Medulla oblongata (tissue), 1 donor: ENCODE results near the gene TM7SF3.
A peak's percentile ranks its signal among the peaks of the same experiment; 100 is the strongest.
"Not testable (repeated sequence)": the region's sequence is repeated elsewhere in the genome, so short reads cannot be mapped to it uniquely, and the experiment has no call there.

Experiments
- DNase-seq: peaks from one replicate; pipeline ENCODE4 v3.0.0-alpha.2; 2015; ENCODE audit errors: extremely low spot score

The TM7SF3 gene

DNA sequence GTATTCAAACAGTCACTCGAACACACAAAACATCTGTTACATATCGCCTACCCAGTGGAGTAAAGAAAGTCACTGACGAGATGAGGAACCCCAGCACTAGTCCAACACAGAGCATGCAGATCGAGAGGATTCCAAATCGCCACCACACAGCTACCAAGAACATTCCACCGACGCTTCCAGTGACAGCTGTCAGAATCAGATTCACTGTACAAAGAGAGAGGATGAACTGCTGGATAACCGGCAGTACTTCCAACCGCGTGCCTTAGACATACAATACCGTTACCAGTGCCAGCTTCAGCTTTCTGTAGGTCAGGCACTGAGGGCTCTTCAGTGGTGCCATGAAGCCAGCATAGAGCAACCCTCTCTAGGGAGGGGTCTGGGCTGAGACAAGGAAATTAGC, 34.5 kb downstream of the TM7SF3 start:
- no peak for DNase-seq

GRCh38 chr12:26978801-26979200, 35.4 kb downstream of the TM7SF3 start:
- peak; percentile 50 for DNase-seq

- peak; percentile 69 for DNase-seq
Observed at GRCh38 chr12:26976687-26977086, 37.5 kb downstream of the TM7SF3 start.

GRCh38 chr12:26971963-26972362, 42.2 kb downstream of the TM7SF3 start:
- DNase-seq: no peak

DNA sequence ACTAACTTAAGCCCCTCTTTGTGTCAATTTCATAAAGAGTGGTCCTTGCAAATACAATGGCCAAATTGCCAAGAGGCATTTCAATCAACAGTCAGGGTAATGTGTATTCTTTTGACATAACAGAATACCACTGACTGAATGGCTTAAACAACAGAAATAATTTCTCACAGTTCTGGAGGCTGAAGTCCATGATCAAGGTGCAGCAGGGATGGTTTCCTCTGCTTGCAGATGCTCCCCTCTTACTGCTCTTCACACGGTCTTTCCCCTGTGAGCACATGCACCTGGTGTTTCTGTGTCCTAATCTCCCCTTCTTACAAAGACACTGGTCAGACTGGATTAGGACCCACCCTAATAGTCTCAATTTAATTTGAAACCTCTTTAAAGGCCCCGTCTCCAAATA, 44.0 kb downstream of the TM7SF3 start:
- no peak for DNase-seq

GRCh38 chr12:26966842-26967241, 47.3 kb downstream of the TM7SF3 start:
- no peak for DNase-seq

DNA sequence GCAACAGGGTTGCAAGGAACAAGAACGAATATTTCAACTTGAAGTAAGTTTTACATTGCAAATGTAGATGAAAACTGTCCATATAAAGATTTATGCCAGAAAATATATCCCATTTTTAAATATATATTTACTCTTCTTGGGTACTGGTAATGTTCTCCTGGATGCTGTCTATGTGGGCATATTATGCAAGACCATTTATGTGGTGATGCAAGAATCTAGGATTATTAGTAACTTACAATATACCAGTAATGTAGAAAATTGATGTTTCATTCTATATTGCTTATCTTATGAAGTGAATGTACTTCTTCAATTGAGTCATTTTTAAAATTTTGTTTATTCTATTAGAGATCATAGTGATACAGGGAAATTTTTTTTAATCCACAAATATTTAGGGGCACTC, 50.8 kb downstream of the TM7SF3 start:
- DNase-seq: no peak

DNA sequence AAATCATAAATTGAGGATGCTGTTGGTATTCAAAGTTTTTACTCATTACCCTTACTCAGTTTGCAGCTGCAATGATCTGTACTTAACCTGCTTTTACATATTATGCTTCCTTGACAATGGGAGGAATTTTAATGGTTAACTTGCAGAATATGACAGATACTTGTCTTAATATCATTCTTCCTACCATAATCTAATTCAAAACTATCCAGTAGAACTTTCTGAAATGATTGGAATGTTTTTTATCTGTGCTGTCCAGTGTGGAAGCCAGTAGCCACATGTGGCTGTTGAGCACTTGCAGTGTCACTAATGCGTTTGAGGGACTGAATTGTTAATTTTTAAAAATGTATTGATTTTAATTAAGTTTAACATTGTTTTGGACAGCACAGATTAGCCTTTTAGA, 52.4 kb downstream of the TM7SF3 start:
- no peak for DNase-seq

- DNase-seq: not testable (repeated sequence)
Observed at GRCh38 chr12:26961391-26961790, 52.8 kb downstream of the TM7SF3 start.

DNA sequence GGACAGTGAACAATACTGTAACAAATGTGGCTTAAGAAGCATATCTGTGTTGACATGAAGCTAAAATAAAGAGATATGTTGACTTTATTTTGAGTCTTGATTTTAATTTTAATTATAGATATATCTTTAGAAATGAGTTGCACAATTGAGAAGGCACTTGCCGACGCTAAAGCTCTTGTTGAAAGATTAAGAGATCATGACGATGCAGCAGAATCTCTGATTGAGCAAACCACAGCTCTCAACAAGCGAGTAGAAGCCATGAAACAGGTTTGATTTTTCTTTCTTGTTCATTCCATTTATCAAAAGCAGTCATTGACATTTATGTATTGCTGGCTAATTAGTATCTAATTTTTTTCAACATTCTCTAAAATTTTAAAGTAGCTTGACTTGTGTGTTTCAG, 60.2 kb downstream of the TM7SF3 start:
- DNase-seq: no peak

DNA sequence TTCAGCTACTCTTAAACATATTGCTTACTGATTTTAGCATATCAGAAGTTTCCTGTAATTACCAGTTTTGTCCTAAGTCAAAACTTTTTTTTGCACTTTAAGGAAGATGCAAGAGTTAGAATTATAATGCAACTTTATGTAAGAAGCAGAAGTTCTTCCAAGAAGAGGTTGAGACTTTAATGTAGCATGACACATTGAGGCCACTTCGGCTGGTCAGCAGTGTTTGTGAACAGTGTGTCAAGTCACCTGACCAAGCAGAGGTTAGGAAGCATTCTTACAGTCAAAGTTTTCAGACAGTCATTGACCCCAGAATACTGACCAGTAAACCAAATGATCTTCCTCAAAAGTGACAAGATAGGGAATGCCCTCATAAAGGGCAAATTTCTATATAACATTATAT, 60.7 kb downstream of the TM7SF3 start:
- peak; percentile 65 for DNase-seq

DNA sequence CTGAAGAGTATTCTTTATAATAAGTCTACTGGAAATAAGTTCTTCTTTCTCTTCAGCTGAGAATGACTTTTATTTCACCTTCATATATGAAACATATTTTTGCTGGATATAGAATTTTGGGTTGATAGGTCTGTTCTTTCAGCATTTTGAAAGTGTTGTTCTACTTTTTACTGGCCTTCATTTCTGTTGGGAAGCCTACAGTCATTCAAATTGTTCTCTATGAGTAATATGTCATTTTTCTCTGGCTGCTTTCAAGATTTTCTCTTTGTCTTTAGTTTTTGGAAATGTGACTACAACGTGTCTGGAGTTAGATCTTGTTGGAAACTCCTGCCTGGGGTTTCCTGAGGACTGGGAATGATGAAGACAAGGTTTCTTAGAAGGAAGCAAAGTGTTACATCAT, 65.9 kb downstream of the TM7SF3 start:
- no peak for DNase-seq

GRCh38 chr12:26941215-26941594, 73.0 kb downstream of the TM7SF3 start:
- no peak for DNase-seq

GRCh38 chr12:26940516-26941214, 73.5 kb downstream of the TM7SF3 start:
- DNase-seq: no peak

- no peak for DNase-seq
Observed at GRCh38 chr12:26939953-26940352, 74.2 kb downstream of the TM7SF3 start.

GRCh38 chr12:26939192-26939832, 74.9 kb downstream of the TM7SF3 start:
- peak; percentile 29 for DNase-seq

- peak; percentile 36 for DNase-seq
Observed at GRCh38 chr12:26938701-26939062, 75.5 kb downstream of the TM7SF3 start.

- DNase-seq: peak; percentile 100
Observed at GRCh38 chr12:26937863-26938700, 76.1 kb downstream of the TM7SF3 start, which contains the start of the genes FGFR1OP2 and INTS13. TSS of gene FGFR1OP2 (plus strand) at chr12:26938470. CDS start at chr12:26954159, 15,689 bp downstream. TSS of gene INTS13 (minus strand) at chr12:26937981. CDS start at chr12:26936803, 1,178 bp downstream.

GRCh38 chr12:26937443-26937862, 76.7 kb downstream of the TM7SF3 start:
- no peak for DNase-seq

- peak; percentile 34 for DNase-seq
Observed at GRCh38 chr12:26936559-26937442, 77.4 kb downstream of the TM7SF3 start.

GRCh38 chr12:26935636-26936378, 78.4 kb downstream of the TM7SF3 start:
- DNase-seq: peak; percentile 45
